Endometrium (tissue), 2 donors: ENCODE data around the gene C17orf113.

Source experiments
- FAIRE-seq: peaks from 2 replicates; lab custom pipeline; 2012; peaks lifted over from hg19 to GRCh38; lab: Jason Lieb, UNC
- donor health status: control.
- donor health status: control.

Gene C17orf113

DNA sequence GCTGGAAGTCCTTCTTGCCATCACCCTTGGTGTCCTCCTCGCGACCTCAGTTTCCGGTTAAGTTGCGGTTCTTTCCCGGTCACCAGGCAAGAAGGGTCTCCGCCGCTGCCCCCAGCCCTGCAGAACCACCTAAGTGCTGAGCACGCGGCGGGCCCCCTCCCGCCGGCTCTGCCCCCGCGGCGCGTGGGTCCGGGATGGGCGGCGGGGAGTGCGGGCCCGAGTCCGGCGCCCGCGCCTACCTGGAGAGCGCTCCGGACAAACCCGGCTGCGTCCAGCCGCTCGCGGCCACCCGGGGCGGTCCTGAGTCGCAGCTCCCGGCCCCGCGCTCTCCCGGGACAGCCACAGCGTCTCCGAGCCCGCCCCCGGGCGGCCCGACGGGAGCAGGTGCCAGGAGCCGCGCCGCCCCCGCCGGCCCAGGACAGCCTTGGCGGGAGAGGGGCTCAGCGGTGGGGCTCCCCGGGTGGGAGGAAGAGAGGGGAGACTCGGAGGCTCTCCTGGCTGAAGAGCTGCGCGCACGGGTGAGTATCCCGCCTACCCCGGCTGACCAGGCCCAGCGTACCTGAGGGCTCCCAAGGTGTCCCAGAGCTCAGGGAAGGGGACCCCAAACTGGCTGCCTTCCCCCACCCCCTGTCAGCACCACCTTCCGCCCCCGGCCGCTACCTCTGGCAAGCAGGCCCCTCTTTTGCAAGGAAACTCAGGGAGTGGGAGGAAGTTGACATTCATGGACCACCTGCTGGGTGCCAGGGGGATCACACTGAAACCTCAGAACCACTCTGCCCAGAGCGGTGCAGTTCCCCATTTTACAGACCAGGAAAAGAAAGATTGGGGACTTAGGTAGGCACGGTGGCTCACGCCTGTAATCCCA lies 22.2 kb upstream of the C17orf113 start:
- no peak for FAIRE-seq

- no peak for FAIRE-seq
These were observed 21.4 kb upstream of the C17orf113 start for GRCh38 chr17:42071810-42072209.

DNA sequence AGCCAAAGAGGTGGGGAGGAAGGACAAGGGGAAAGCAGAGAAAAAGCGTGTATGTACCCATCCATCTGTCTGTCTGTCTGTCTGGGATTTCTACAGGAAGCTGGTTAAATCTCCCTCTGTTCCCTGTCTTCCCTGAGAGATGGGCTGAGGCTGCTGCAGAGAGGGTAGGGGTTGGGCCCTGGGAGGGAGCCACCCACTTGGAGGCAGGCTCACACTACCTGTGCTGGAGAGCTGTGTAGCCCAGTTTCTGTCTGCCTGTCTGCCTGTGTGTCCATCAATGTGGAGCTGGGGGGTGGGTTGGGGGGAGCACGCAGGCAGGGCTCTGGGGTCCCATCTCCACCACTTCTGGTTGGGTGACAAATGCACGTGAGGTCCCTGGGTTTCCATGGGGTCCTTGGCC lies 18.6 kb upstream of the C17orf113 start:
- FAIRE-seq = no peak

- FAIRE-seq = no peak
These were observed 17.1 kb upstream of the C17orf113 start for GRCh38 chr17:42067371-42068091.

DNA sequence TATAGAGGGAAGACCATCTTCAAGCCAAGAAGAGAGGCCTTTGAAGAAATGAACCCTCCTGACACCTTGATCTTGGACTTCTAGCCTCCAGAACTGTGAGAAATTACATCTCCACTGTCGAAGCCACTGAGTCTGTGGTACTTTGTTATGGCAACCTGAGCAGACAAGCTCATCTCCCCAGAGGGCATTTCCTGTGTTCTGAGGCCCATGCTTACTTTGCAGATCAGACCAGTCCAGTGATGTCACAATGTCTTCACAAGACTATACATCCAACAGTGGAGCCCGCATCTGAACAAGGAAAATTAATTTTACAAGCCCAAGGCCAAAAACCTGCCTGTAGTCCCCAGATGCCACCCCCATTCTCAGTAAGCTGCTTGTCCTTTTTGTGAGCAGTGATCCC lies 14.8 kb upstream of the C17orf113 start:
- no peak for FAIRE-seq

GRCh38 chr17:42062681-42063080 lies 12.3 kb upstream of the C17orf113 start:
- no peak for FAIRE-seq

- no peak for FAIRE-seq
These were observed 11.5 kb upstream of the C17orf113 start for GRCh38 chr17:42061646-42062487.

DNA sequence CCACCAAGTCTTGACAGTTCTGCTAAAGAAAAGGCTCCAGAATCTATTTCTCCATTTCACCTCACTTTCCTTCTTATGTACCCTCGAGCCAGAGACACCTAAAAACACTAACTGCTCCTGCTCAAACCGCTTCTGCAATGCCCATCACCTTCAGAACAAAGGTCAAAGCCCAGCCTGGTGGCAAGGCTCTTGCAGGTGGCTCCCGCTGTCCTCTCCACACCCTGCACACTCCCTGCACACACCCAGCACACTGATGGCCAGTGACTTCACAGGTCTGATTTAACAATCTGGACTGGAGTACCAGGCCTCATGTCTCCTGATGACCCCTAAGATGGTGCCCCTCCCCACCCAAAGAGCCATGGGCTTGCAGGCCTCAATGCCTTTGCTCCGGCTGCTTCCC lies 9.8 kb upstream of the C17orf113 start:
- FAIRE-seq = no peak

GRCh38 chr17:42059815-42060214 lies 9.4 kb upstream of the C17orf113 start:
- no peak for FAIRE-seq

DNA sequence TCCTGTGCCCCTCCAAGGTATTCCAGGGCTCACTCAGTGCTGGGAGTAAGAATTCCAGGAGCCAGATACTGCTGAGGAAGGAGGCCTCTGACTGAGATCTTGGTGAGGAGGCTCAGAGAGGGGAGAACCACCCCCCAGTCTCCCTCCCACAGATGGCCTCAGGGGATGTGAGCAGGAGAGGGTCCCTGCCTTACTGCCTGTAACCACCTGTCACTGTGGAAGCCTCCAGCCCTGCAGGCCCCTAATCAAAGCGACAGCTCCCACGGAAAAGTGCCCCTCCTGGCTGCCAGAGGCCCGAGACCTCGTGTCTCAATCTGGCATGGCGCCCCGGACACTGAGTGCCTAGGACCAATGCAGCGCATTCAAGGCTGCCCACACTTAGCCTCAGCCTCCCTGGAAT lies 7.7 kb upstream of the C17orf113 start:
- FAIRE-seq = no peak

DNA sequence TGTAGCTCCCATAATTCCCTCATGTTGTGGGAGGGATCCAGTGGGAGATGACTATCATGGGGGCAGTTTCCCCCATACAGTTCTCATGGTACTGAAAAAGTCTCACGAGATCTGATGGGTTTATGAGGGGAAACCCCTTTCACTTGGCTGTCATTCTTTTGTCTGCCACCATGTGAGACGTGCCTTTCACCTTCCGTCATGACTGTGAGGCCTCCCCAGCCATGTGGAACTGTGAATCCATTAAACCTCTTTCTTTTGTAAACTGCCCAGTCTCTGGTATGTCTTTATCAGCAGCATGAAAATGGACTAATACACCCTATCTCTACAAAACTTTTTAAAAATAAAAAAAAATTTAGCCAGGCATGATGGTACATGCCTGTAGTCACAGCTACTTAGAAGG lies 6.2 kb upstream of the C17orf113 start:
- FAIRE-seq = no peak

DNA sequence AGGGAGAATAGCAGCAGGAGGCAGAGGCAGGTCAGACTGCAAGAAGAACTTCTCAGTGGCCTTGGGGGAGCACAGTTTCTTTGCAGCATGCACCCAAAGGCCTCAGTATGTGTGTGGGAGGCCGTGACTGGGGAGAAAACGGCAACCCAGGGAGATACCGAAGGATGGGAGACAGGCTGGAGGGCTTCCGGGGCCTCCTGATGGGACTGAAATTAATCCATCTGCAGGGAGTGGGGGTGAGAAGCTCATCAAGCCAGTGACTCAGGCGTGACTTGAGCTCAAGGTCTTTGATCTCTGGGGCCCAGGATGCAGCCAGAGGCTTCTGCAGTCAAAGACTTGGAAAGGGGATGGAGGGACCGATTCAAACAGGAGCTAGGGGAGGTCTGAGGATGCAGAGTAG lies 5.1 kb upstream of the C17orf113 start:
- no peak for FAIRE-seq

DNA sequence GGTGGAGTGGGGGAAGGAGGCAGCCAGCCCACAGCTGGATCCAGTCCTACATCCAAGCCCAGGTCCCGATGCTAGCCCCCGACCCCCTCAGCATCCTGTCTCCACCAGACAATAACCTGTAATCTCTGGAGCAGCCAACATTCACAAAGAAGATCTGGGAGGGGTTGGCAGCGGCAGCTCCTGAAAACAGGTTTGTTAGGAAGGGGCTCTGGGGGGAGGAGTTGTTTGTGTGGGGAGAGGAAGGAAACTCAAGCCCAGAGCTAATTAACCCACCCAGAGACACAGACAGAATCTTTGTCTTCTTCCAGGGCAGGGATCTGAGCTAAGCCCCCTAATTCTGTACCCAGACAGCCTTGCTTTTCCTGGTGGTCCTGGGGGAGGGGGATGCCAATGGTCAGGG lies 4.6 kb upstream of the C17orf113 start:
- no peak for FAIRE-seq

- FAIRE-seq = no peak
These were observed 3.5 kb upstream of the C17orf113 start for GRCh38 chr17:42053731-42054500.

DNA sequence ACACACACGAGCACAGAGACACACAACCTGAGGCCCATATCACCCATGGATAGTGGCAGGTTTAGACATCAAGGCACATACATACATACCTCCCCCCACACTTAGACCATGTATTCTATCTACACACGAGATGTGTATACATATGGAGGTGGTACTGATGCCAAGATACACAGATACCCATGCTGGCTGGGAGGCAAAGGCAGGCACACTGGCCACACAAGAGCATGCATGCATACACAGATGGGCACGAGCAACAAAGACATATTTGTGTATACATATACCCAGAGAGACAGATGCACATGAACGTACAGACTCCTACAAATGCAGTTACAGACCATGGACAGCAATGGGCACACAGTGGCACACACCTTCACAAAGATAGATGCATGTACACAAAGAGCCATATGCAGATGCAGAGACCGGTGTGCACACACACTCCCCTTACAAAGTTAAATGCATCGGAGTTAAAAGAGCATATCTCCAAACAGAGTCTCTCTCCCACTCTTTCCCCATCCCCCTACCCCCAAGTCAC lies 2.0 kb upstream of the C17orf113 start:
- no peak for FAIRE-seq

DNA sequence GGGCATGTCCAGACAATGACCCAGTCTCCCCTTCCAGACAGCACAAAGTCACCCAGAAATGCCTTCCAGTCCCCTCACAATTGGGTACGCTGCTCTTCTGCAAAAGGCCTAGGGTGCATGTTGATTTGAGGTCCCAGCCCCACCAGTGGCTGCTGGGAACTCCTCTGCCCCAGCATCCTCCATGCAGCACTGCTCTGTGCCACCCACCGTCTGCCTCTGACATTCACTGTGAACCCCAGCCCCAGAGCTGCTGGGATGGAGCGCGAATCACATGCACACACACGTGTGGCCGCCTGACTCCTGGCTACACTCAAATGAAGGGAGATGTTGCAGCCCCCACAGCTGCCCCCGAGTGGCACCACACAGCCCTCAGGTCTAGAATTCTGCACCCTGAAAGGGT lies 1.2 kb upstream of the C17orf113 start:
- FAIRE-seq = no peak

DNA sequence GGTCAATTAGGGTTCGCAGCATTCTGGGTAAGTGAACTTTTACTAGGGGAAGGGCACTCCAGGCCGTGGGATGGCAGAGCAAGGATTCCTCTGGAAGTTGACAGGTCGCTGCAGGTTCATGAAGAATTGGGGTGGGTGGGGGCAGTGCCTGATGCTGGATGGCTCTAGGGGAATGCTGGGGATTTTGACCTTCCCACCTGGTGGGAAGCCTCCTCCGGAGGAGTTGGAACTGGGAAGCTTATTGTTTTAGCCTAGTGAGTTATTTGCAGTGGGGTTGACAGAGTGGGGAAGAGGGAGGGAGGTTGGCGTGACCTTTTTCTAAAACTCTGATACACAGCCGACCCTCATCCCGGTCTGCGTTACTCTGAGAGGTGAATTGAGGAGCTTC lies 606 bp upstream of the C17orf113 start:
- no peak for FAIRE-seq

- no peak for FAIRE-seq
These were observed 488 bp downstream of the C17orf113 start for GRCh38 chr17:42049834-42050392.

DNA sequence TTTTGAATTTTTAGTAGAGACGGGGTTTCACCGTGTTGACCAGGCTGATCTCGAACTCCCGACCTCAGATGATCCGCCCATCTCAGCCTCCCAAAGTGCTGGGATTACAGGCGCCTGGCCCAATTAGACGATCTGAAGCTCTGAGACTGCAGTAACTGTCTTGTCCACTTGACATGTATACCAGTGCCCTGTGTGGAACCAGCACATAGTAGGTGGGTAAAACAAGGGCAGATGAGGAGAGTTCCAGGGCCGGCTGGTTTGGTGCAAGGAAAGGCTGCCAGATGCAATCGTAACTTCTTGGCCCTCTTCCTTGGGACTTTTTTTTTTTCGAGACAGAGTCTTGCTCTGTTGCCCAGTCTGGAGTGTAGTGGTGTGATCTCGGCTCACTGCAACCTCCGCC lies 3.1 kb downstream of the C17orf113 start:
- FAIRE-seq = no peak

GRCh38 chr17:42045719-42046118 lies 4.7 kb downstream of the C17orf113 start:
- no peak for FAIRE-seq

DNA sequence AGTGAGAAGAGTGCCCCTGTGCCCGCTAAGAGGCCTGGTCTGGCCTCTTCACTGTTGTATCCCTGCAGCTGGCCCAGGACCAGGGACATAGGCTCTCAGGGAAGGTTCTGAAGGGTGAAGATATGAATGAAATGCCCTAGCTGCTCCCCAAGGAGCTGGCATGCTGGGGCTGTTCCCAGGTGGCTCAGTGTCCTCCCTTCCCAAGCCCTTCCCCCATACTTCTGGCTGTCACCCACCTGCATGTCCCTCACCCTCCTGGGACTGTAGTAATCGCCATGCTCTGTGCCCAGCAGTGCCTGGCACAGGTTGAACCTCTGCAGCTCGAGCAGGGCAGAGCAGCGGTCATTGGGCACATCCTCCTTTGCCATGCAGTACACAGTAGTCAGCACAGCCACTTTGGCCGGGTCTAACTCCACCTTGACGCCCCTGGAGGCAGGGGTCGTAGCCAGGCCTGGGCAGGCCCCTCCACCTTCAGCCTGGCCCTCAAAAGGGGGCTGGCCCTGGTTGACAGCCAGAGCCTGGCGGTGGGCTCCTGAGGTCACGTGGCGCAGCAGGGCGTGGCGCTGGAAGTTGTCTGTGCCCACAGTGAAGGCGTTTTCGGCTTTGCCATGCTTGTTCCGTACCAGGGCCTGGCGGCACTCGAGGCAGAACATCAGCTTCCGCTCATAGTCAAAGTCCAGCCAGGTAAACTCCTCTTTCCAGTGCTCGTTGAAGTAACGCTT lies 7.6 kb downstream of the C17orf113 start:
- no peak for FAIRE-seq
